ENCODE results near the gene TRHDE. TPM values are rescaled to one million over a fixed set of nuclear protein-coding genes. Genes with fewer than 3 reads are reported as not detected.
A peak's percentile ranks its signal among the peaks of the same experiment; 100 is the strongest.

TRHDE gene
- total RNA-seq, 1 experiment from 2014 or later: 0.74 TPM

GRCh38 chr12:72289633-72290032 is 17.5 kb downstream of the TRHDE start:
- no peaks in the 10 kb centered on the region for H3K9me3 ChIP-seq (ENCODE audit: insufficient read depth, low read depth)
- H3K27ac ChIP-seq: no peak overlapping the region
- no peaks in the 10 kb centered on the region for H3F3A ChIP-seq (ENCODE audit: insufficient read depth, low read depth)
- intact Hi-C loops (cut with micrococcal nuclease; ENCODE audit: unreplicated experiment): no loop called here
- no peak overlapping the region for H2AFZ ChIP-seq
- no TSS peak for BruUV-seq (replicated peaks)
- no peaks in the 10 kb centered on the region for H3K9me2 ChIP-seq (ENCODE audit: insufficient read depth)
- no peaks in the 10 kb centered on the region for H3K4me1 ChIP-seq (replicated peaks; ENCODE audit: insufficient read depth)
- POLR2A ChIA-PET (ENCODE audit: unreplicated experiment): no interaction called here
- H3K27me3 ChIP-seq (ENCODE audit: insufficient read depth, low read depth): no peaks in the 10 kb centered on the region
- H3K4me3 ChIP-seq: no peak overlapping the region
- DNase-seq: no peak
- H3K36me3 ChIP-seq (ENCODE audit: low read depth): no peaks in the 10 kb centered on the region
- CTCF ChIA-PET: no interaction called here
- no peak for TF ChIP-seq EZH2 (IDR thresholded peaks at IDR 0.05; ENCODE audit: low read depth)
- TF ChIP-seq CTCF (conservative IDR thresholded peaks at IDR 0.05): no peak
- H3K79me2 ChIP-seq (ENCODE audit: low read depth): no peaks in the 10 kb centered on the region
- no peak overlapping the region for H3K4me2 ChIP-seq
- no peaks in the 10 kb centered on the region for H4K20me1 ChIP-seq (ENCODE audit: insufficient read depth)

GRCh38 chr12:72291175-72291574 is 19.0 kb downstream of the TRHDE start:
- CTCF ChIA-PET: no interaction called here
- TF ChIP-seq EZH2 (IDR thresholded peaks at IDR 0.05; ENCODE audit: low read depth) (no peak), CTCF (conservative IDR thresholded peaks at IDR 0.05) (no peak)
- no TSS peak for BruUV-seq (replicated peaks)

GRCh38 chr12:72293701-72294100 is 21.5 kb downstream of the TRHDE start:
- no TSS peak for BruUV-seq (replicated peaks)
- Histone ChIP-seq H3K27me3 (ENCODE audit: insufficient read depth, low read depth) (no peaks in the 10 kb centered on the region), H3K4me1 (replicated peaks; ENCODE audit: insufficient read depth) (peaks cover 22% of the 10 kb centered on the region), H3K9me2 (ENCODE audit: insufficient read depth) (no peaks in the 10 kb centered on the region), H4K20me1 (ENCODE audit: insufficient read depth) (no peaks in the 10 kb centered on the region), H3K36me3 (ENCODE audit: low read depth) (no peaks in the 10 kb centered on the region), H3K9me3 (ENCODE audit: insufficient read depth, low read depth) (no peaks in the 10 kb centered on the region), H2AFZ (no peak overlapping the region), H3K4me3 (no peak overlapping the region), H3K4me2 (no peak overlapping the region), H3K79me2 (ENCODE audit: low read depth) (no peaks in the 10 kb centered on the region), H3K27ac (no peak overlapping the region), H3F3A (ENCODE audit: insufficient read depth, low read depth) (peaks cover 10% of the 10 kb centered on the region; the same call in 1 of the 2 replicates)
- intact Hi-C loops (cut with micrococcal nuclease; ENCODE audit: unreplicated experiment): no loop called here
- POLR2A ChIA-PET (ENCODE audit: unreplicated experiment): no interaction called here
- DNase-seq: no peak
- CTCF ChIA-PET: no interaction called here
- no peak for TF ChIP-seq EZH2 (IDR thresholded peaks at IDR 0.05; ENCODE audit: low read depth)

More at GRCh38 chr12:72291175-72291574, 19.0 kb downstream of the TRHDE start:
- H3K79me2 ChIP-seq (ENCODE audit: low read depth): no peaks in the 10 kb centered on the region
- no peaks in the 10 kb centered on the region for H3K9me2 ChIP-seq (ENCODE audit: insufficient read depth)
- no peak overlapping the region for H3K27ac ChIP-seq
- H4K20me1 ChIP-seq (ENCODE audit: insufficient read depth): no peaks in the 10 kb centered on the region
- H3K9me3 ChIP-seq (ENCODE audit: insufficient read depth, low read depth): no peaks in the 10 kb centered on the region
- H3K4me3 ChIP-seq: no peak overlapping the region
- no peak for DNase-seq
- POLR2A ChIA-PET (ENCODE audit: unreplicated experiment): no interaction called here
- intact Hi-C loops (cut with micrococcal nuclease; ENCODE audit: unreplicated experiment): no loop called here
- no peaks in the 10 kb centered on the region for H3K36me3 ChIP-seq (ENCODE audit: low read depth)
- peak overlapping the region; percentile 37; the same call in 1 of the 2 replicates for H2AFZ ChIP-seq
- H3K27me3 ChIP-seq (ENCODE audit: insufficient read depth, low read depth): no peaks in the 10 kb centered on the region
- H3K4me2 ChIP-seq: no peak overlapping the region
- H3F3A ChIP-seq (ENCODE audit: insufficient read depth, low read depth): peaks cover 3% of the 10 kb centered on the region; the same call in 1 of the 2 replicates
- peaks cover 10% of the 10 kb centered on the region for H3K4me1 ChIP-seq (replicated peaks; ENCODE audit: insufficient read depth)

GRCh38 chr12:72295101-72295500 is 22.9 kb downstream of the TRHDE start:
- no TSS peak for BruUV-seq (replicated peaks)
- H3K27ac ChIP-seq: 0 out of 2 replicates have a peak overlapping the region, but pooled peaks have one; percentile 75
- no peaks in the 10 kb centered on the region for H3K27me3 ChIP-seq (ENCODE audit: insufficient read depth, low read depth)
- DNase-seq: no peak
- H3K9me3 ChIP-seq (ENCODE audit: insufficient read depth, low read depth): no peaks in the 10 kb centered on the region
- no peaks in the 10 kb centered on the region for H3K79me2 ChIP-seq (ENCODE audit: low read depth)
- intact Hi-C loops (cut with micrococcal nuclease; ENCODE audit: unreplicated experiment): no loop called here
- ChIA-PET POLR2A (ENCODE audit: unreplicated experiment) (no interaction called here), CTCF (no interaction called here)
- H3K9me2 ChIP-seq (ENCODE audit: insufficient read depth): no peaks in the 10 kb centered on the region
- TF ChIP-seq CTCF (conservative IDR thresholded peaks at IDR 0.05) (no peak), EZH2 (IDR thresholded peaks at IDR 0.05; ENCODE audit: low read depth) (no peak)
- no peaks in the 10 kb centered on the region for H3K36me3 ChIP-seq (ENCODE audit: low read depth)
- H3K4me1 ChIP-seq (replicated peaks; ENCODE audit: insufficient read depth): peaks cover 22% of the 10 kb centered on the region
- no peak overlapping the region for H3K4me2 ChIP-seq
- H2AFZ ChIP-seq: no peak overlapping the region
- H4K20me1 ChIP-seq (ENCODE audit: insufficient read depth): no peaks in the 10 kb centered on the region
- H3K4me3 ChIP-seq: no peak overlapping the region
- H3F3A ChIP-seq (ENCODE audit: insufficient read depth, low read depth): peaks cover 10% of the 10 kb centered on the region; the same call in 1 of the 2 replicates

Data from PC-9 (cell line).